C1 segment of cervical spinal cord (tissue), 14 donors: Measurements from ENCODE around the gene IER3.

Experiments used
- DNase-seq, 14 donors: peaks; one replicate each; lab custom pipeline; 2025; lab: John Stamatoyannopoulos, UW

Gene IER3

GRCh38 chr6:30744054-30744805, at the start of gene IER3:
Gene IER3, minus strand, starts transcription at chr6:30744547. Its CDS starts 29 bp downstream, at chr6:30744518.
- DNase-seq: peak in 12 of 14 donors; percentile 23 to 76 (median 57)

- DNase-seq: no peak
These were observed 49.3 kb upstream of the IER3 start for GRCh38 chr6:30793521-30794194.

- no peak for DNase-seq
These were observed 48.4 kb upstream of the IER3 start for GRCh38 chr6:30792786-30793185.

- DNase-seq: no peak
These were observed 46.5 kb upstream of the IER3 start for GRCh38 chr6:30790724-30791383.

- no peak for DNase-seq
These were observed 45.3 kb upstream of the IER3 start for GRCh38 chr6:30789606-30790005.

- DNase-seq: peak in 1 of 14 donors; percentile 10
These were observed 43.6 kb upstream of the IER3 start for GRCh38 chr6:30787954-30788353.

GRCh38 chr6:30782425-30783014, 38.2 kb upstream of the IER3 start:
- DNase-seq: no peak

- peak; percentile 19 to 94 (median 87) for DNase-seq
These were observed 37.5 kb upstream of the IER3 start for GRCh38 chr6:30781743-30782424.

GRCh38 chr6:30781395-30781742, 37.0 kb upstream of the IER3 start:
- peak in 2 of 14 donors; percentile 30 to 40 for DNase-seq

GRCh38 chr6:30780642-30780920, 36.2 kb upstream of the IER3 start:
- no peak for DNase-seq

GRCh38 chr6:30779850-30780641, 35.7 kb upstream of the IER3 start:
- peak in 1 of 14 donors; percentile 5 for DNase-seq

GRCh38 chr6:30778001-30778635, 33.8 kb upstream of the IER3 start:
- DNase-seq: no peak

- no peak for DNase-seq
These were observed 32.8 kb upstream of the IER3 start for GRCh38 chr6:30777155-30777485.

GRCh38 chr6:30776390-30777154, 32.2 kb upstream of the IER3 start:
- DNase-seq: no peak

GRCh38 chr6:30775104-30775503, 30.8 kb upstream of the IER3 start:
- no peak for DNase-seq

- no peak for DNase-seq
These were observed 30.4 kb upstream of the IER3 start for GRCh38 chr6:30774701-30775100.

GRCh38 chr6:30770592-30770991, 26.2 kb upstream of the IER3 start:
- DNase-seq: no peak

GRCh38 chr6:30769853-30770524, 25.6 kb upstream of the IER3 start:
- DNase-seq: no peak

- DNase-seq: peak in 2 of 14 donors; percentile 29 to 50
These were observed 24.9 kb upstream of the IER3 start for GRCh38 chr6:30769088-30769852.
